WTC11 (cell line): ENCODE measurements around the gene SH3GL3. TPM values are rescaled to one million over a fixed set of nuclear protein-coding genes. Genes with fewer than 3 reads are reported as not detected.

Experiments used
- ATAC-seq: fragments of 200-7000 bp; cut with Tn5 transposase; 2 replicates; pipeline ENCODE4 v1.10.0; 2021; ENCODE audit warnings: mild to moderate bottlenecking, moderate library complexity
- CTCF ChIA-PET: fragments of 300-600 bp; sonication (Branson Sonifier 250); formaldehyde crosslinking; loops from one replicate; lab custom pipeline; 2021; ENCODE audit warnings: antibody characterized with exemption; lab: Charles Lee
- POLR2A ChIA-PET: fragments of 350-600 bp; sonication (Branson Sonifier 250); formaldehyde crosslinking; loops from one replicate; lab custom pipeline; 2021; ENCODE audit warnings: antibody characterized with exemption; lab: Charles Lee
- DNase-seq: peaks from one replicate; pipeline ENCODE4 v3.0.0; 2021; ENCODE audit warnings: low spot score
- H3K27ac Mint-ChIP-seq: 2 replicates; pipeline ENCODE4 v1.8.0; 2021; ENCODE audit warnings: mixed read lengths
- H3K27me3 Mint-ChIP-seq: 2 replicates; pipeline ENCODE4 v1.8.0; 2021; ENCODE audit warnings: low read depth, mild to moderate bottlenecking, moderate library complexity, mixed read lengths
- H3K36me3 Mint-ChIP-seq: 2 replicates; pipeline ENCODE4 v1.8.0; 2021; ENCODE audit warnings: mixed read lengths
- H3K4me1 Mint-ChIP-seq: 2 replicates; pipeline ENCODE4 v1.8.0; 2022; ENCODE audit warnings: mixed read lengths
- H3K4me3 Mint-ChIP-seq: 2 replicates; pipeline ENCODE4 v1.8.0; 2021; ENCODE audit warnings: mild to moderate bottlenecking, moderate library complexity, mixed read lengths
- H3K9me3 Mint-ChIP-seq: 2 replicates; pipeline ENCODE4 v1.8.0; 2021; ENCODE audit warnings: mixed read lengths
- ATF6 ChIP-seq: sonication (generic); formaldehyde crosslinking; IDR thresholded peaks from 2 replicates; pipeline ENCODE4 v1.8.1; 2023; ENCODE audit warnings: mild to moderate bottlenecking, missing genetic modification reagents
- CREB1 ChIP-seq: sonication (generic); formaldehyde crosslinking; IDR thresholded peaks from 2 replicates; pipeline ENCODE4 v1.8.0; 2023; ENCODE audit warnings: mild to moderate bottlenecking, missing genetic modification reagents
- ETV6 ChIP-seq: sonication (generic); formaldehyde crosslinking; IDR thresholded peaks from 2 replicates; pipeline ENCODE4 v1.8.1; 2022; ENCODE audit warnings: mild to moderate bottlenecking, missing genetic modification reagents
- FOXK1 ChIP-seq: sonication (generic); formaldehyde crosslinking; IDR thresholded peaks from 2 replicates; pipeline ENCODE4 v1.8.0; 2022; ENCODE audit warnings: mild to moderate bottlenecking, moderate library complexity, missing genetic modification reagents
- FOXP1 ChIP-seq: sonication (generic); formaldehyde crosslinking; IDR thresholded peaks from 2 replicates; pipeline ENCODE4 v1.8.0; 2022; ENCODE audit warnings: missing genetic modification reagents, mild to moderate bottlenecking, moderate library complexity, borderline replicate concordance
- NFE2L1 ChIP-seq: sonication (generic); formaldehyde crosslinking; IDR thresholded peaks from 2 replicates; pipeline ENCODE4 v1.8.1; 2023; ENCODE audit warnings: missing genetic modification reagents
- NFYB ChIP-seq: sonication (generic); formaldehyde crosslinking; conservative IDR thresholded peaks from 2 replicates; pipeline ENCODE4 v1.8.0; 2022; ENCODE audit warnings: low read depth, missing genetic modification reagents
- NR2C2 ChIP-seq: sonication (generic); formaldehyde crosslinking; IDR thresholded peaks from 2 replicates; pipeline ENCODE4 v1.8.0; 2022; ENCODE audit warnings: mild to moderate bottlenecking, missing genetic modification reagents
- PRRX2 ChIP-seq: fragments of 250-450 bp; sonication (Bioruptor Pico); IDR thresholded peaks from 2 replicates; pipeline ENCODE4 v1.8.0; 2021; ENCODE audit warnings: mild to moderate bottlenecking
- SOX15 ChIP-seq: fragments of 250-450 bp; sonication (Bioruptor Pico); IDR thresholded peaks from 2 replicates; pipeline ENCODE4 v1.9.0; 2021; ENCODE audit warnings: mild to moderate bottlenecking
- TEAD1 ChIP-seq: sonication (generic); formaldehyde crosslinking; IDR thresholded peaks from 2 replicates; pipeline ENCODE4 v1.8.0; 2022; ENCODE audit warnings: mild to moderate bottlenecking, missing genetic modification reagents
- USF1 ChIP-seq: sonication (generic); formaldehyde crosslinking; IDR thresholded peaks from 2 replicates; pipeline ENCODE4 v1.8.0; 2022; ENCODE audit warnings: mild to moderate bottlenecking, missing genetic modification reagents
- USF2 ChIP-seq: sonication (generic); formaldehyde crosslinking; IDR thresholded peaks from 2 replicates; pipeline ENCODE4 v1.8.1; 2023; ENCODE audit warnings: mild to moderate bottlenecking, missing genetic modification reagents, moderate library complexity
- ZNF232 ChIP-seq: sonication (generic); formaldehyde crosslinking; IDR thresholded peaks from 2 replicates; pipeline ENCODE4 v1.8.0; 2022; ENCODE audit warnings: mild to moderate bottlenecking, missing genetic modification reagents
- ZNF671 ChIP-seq: fragments of 250-450 bp; sonication (Bioruptor Pico); IDR thresholded peaks from 2 replicates; pipeline ENCODE4 v1.8.0; 2021; ENCODE audit warnings: mild to moderate bottlenecking
- total RNA-seq: library from RNA; stranded (reverse); gene quantifications from 3 replicates; pipeline ENCODE4 v1.2.3, GENCODE V29; 2021
- TF ChIP-seq, protein P1 (sequence below): fragments of 250-450 bp; sonication (Bioruptor Pico); IDR thresholded peaks from 2 replicates; pipeline ENCODE4 v1.9.0; 2021; ENCODE audit warnings: mild to moderate bottlenecking
- TF ChIP-seq, protein P2 (sequence below): sonication (generic); formaldehyde crosslinking; IDR thresholded peaks from 2 replicates; pipeline ENCODE4 v1.8.1; 2023; ENCODE audit warnings: mild to moderate bottlenecking, missing genetic modification reagents, borderline replicate concordance

The SH3GL3 gene
- total RNA-seq, 1 experiment from 2014 or later, result 9.2 TPM

GRCh38 chr15:83449937-83450506 is 2.9 kb downstream of the SH3GL3 start:
- H3K4me1 Mint-ChIP-seq, result peaks cover 24% of the 10 kb centered on the region
- TF ChIP-seq TEAD1 (no peak), FOXP1 (no peak), ATF6 (CRISPR knock-in tag) (no peak), NR2C2 (CRISPR knock-in tag) (no peak), SOX15 (CRISPR knock-in tag) (no peak), CREB1 (CRISPR knock-in tag) (no peak), NFE2L1 (no peak), ZNF232 (CRISPR knock-in tag) (no peak)
- TF ChIP-seq, all 79 proteins: peak for 0
- ATAC-seq (no peak), DNase-seq (no peak)
- Mint-ChIP-seq H3K36me3 (no peaks in the 10 kb centered on the region), H3K9me3 (no peaks in the 10 kb centered on the region), H3K4me3 (no peak overlapping the region), H3K27me3 (peaks cover 21% of the 10 kb centered on the region), H3K27ac (no peak overlapping the region)
- POLR2A ChIA-PET, result interaction anchor here (0.9 kb wide), 1 partner anchor 74 kb away, joined by 3 read pairs; no protein-coding TSS in a partner anchor
- CTCF ChIA-PET, result interaction anchor here (0.7 to 2.2 kb wide), 2 partner anchors 202 to 382 kb away, joined by 3 to 11 read pairs; no protein-coding TSS in a partner anchor

GRCh38 chr15:83457149-83457548 is 10.0 kb downstream of the SH3GL3 start:
- Mint-ChIP-seq H3K27me3 (no peaks in the 10 kb centered on the region), H3K36me3 (no peaks in the 10 kb centered on the region; the same call in 1 of the 2 replicates), H3K4me1 (peaks cover 11% of the 10 kb centered on the region), H3K4me3 (peak overlapping the region; percentile 63), H3K27ac (no peak overlapping the region), H3K9me3 (peaks cover 11% of the 10 kb centered on the region)
- DNase-seq (no peak), ATAC-seq (no peak)
- POLR2A ChIA-PET, result no interaction called here
- TF ChIP-seq ZNF671 (CRISPR knock-in tag) (no peak), NFYB (no peak), ETV6 (CRISPR knock-in tag) (no peak), TEAD1 (no peak), USF1 (CRISPR knock-in tag) (peak; percentile 24; the same call in 1 of the 2 replicates), USF2 (CRISPR knock-in tag) (peak; percentile 31; the same call in 1 of the 2 replicates), NFE2L1 (no peak), PRRX2 (CRISPR knock-in tag) (no peak), FOXK1 (CRISPR knock-in tag) (no peak)
- TF ChIP-seq, protein P1, sequence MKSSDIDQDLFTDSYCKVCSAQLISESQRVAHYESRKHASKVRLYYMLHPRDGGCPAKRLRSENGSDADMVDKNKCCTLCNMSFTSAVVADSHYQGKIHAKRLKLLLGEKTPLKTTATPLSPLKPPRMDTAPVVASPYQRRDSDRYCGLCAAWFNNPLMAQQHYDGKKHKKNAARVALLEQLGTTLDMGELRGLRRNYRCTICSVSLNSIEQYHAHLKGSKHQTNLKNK, result no peak
- TF ChIP-seq, protein P2, sequence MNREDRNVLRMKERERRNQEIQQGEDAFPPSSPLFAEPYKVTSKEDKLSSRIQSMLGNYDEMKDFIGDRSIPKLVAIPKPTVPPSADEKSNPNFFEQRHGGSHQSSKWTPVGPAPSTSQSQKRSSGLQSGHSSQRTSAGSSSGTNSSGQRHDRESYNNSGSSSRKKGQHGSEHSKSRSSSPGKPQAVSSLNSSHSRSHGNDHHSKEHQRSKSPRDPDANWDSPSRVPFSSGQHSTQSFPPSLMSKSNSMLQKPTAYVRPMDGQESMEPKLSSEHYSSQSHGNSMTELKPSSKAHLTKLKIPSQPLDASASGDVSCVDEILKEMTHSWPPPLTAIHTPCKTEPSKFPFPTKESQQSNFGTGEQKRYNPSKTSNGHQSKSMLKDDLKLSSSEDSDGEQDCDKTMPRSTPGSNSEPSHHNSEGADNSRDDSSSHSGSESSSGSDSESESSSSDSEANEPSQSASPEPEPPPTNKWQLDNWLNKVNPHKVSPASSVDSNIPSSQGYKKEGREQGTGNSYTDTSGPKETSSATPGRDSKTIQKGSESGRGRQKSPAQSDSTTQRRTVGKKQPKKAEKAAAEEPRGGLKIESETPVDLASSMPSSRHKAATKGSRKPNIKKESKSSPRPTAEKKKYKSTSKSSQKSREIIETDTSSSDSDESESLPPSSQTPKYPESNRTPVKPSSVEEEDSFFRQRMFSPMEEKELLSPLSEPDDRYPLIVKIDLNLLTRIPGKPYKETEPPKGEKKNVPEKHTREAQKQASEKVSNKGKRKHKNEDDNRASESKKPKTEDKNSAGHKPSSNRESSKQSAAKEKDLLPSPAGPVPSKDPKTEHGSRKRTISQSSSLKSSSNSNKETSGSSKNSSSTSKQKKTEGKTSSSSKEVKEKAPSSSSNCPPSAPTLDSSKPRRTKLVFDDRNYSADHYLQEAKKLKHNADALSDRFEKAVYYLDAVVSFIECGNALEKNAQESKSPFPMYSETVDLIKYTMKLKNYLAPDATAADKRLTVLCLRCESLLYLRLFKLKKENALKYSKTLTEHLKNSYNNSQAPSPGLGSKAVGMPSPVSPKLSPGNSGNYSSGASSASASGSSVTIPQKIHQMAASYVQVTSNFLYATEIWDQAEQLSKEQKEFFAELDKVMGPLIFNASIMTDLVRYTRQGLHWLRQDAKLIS, result no peak
- CTCF ChIA-PET, result interaction anchor here (1.8 kb wide), 1 partner anchor 10 kb away, joined by 6 read pairs; the partner anchor contains the start of gene SH3GL3
